ENCODE results near the gene GFY.
"Not testable (repeated sequence)": the region's sequence is repeated elsewhere in the genome, so short reads cannot be mapped to it uniquely, and the experiment has no call there.

GFY gene

DNA sequence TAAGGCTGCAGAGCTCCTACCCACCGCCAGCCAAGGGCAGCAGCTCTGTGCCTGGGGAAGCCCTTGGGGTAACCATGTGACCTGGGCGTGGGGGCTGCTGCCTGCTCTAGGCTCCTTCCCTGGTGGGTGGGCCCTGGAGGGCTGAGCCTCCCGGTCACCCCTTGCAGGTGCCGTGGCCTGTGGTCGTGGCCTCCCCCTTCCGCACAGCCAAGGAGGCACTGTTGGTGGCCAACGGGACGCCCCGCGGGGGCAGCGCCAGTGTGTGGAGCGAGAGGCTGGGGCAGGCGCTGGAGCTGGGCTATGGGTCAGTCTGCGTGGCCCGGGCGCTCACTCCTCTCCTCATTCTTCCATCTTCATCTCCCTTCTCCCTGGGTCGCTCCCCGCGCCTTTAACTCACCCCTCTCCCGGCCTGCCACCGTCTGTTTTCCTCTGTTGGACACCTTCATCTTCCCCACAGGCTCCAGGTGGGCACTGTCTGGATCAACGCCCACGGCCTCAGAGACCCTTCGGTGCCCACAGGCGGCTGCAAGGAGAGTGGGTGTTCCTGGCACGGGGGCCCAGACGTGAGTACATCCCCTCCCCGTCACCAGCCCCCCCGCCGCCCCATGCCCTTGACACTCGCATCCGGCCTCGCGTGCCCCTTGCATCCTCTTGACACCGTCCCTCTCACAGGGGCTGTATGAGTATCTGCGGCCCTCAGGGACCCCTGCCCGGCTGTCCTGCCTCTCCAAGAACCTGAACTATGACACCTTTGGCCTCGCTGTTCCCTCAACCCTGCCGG is 39.0 kb downstream of the GFY start:
- no peak overlapping the region for H3K4me3 ChIP-seq (ENCODE audit: low read depth in 1 of 5, low read length in 5 of 5)
- peaks cover 0 to 15% (median 7%) of the 10 kb centered on the region in 5 donors for H3K4me1 ChIP-seq (ENCODE audit: control insufficient read depth in 5 of 5, insufficient read depth in 5 of 5, low read length in 5 of 5)
- no peak overlapping the region for H3K27ac ChIP-seq (ENCODE audit: low read depth, low read length)
- peaks cover 0 to 59% (median 31%) of the 10 kb centered on the region in 5 donors for H3K36me3 ChIP-seq (ENCODE audit: control insufficient read depth in 5 of 5, insufficient read depth in 5 of 5, low read length in 5 of 5)
- no peak overlapping the region for H3K9ac ChIP-seq (ENCODE audit: low read length in 5 of 5)
- no peaks in the 10 kb centered on the region for H3K9me3 ChIP-seq (ENCODE audit: control insufficient read depth in 5 of 5, low read length in 5 of 5)
- no peaks in the 10 kb centered on the region for H3K27me3 ChIP-seq (ENCODE audit: control insufficient read depth in 5 of 5, insufficient read depth in 4 of 5, low read length in 5 of 5)

DNA sequence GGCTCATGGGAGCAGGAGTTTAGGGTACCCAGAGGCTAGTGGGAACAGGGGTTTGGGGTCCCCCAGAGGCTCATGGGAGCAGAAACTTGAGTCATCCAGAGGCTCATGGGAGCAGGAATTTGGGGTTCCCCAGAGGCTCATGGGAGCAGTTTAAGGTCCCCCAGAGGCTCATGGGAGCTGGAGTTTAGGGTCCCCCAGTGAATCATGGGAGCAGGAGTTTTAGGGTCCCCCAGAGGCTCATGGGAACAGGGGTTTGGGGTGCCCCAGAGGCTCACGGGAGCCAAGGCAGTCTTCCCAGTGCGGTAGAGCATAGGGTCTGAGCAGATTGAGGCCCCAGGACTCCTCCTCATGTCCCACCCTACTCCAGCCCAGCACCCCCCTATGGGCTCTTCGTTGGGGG is 40.2 kb downstream of the GFY start:
- Histone ChIP-seq H3K36me3 (ENCODE audit: control insufficient read depth in 5 of 5, insufficient read depth in 5 of 5, low read length in 5 of 5) (peaks cover 0 to 50% (median 28%) of the 10 kb centered on the region in 5 donors), H3K4me1 (ENCODE audit: control insufficient read depth in 5 of 5, insufficient read depth in 5 of 5, low read length in 5 of 5) (peaks cover 0 to 23% (median 15%) of the 10 kb centered on the region in 5 donors), H3K27me3 (ENCODE audit: control insufficient read depth in 5 of 5, insufficient read depth in 4 of 5, low read length in 5 of 5) (no peaks in the 10 kb centered on the region), H3K4me3 (ENCODE audit: low read depth in 1 of 5, low read length in 5 of 5) (no peak overlapping the region), H3K27ac (ENCODE audit: low read depth, low read length) (no peak overlapping the region), H3K9me3 (ENCODE audit: control insufficient read depth in 5 of 5, low read length in 5 of 5) (no peaks in the 10 kb centered on the region), H3K9ac (ENCODE audit: low read length in 5 of 5) (no peak overlapping the region)

DNA sequence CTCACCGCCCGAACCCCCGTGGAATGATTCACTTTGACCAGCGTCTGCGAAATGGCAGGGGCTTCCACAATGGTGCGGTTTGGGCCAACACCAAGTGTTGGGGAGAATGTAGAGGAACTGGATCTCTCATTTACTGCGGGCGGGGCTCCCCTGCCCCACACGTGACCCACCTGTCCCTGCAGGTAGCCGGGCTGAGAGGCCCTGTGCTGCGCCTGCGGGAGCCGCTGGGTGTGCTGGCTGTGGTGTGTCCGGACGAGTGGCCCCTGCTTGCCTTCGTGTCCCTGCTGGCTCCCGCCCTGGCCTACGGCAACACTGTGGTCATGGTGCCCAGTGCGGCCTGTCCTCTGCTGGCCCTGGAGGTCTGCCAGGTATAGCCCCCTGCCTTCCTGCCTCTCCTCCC is 43.0 kb downstream of the GFY start:
- Histone ChIP-seq H3K27ac (ENCODE audit: low read depth, low read length) (peak overlapping the region; percentile 41), H3K36me3 (ENCODE audit: control insufficient read depth in 5 of 5, insufficient read depth in 5 of 5, low read length in 5 of 5) (peaks cover 0 to 36% (median 28%) of the 10 kb centered on the region in 5 donors), H3K27me3 (ENCODE audit: control insufficient read depth in 5 of 5, insufficient read depth in 4 of 5, low read length in 5 of 5) (peaks cover 0 to 2% (median 0%) of the 10 kb centered on the region in 5 donors)

DNA sequence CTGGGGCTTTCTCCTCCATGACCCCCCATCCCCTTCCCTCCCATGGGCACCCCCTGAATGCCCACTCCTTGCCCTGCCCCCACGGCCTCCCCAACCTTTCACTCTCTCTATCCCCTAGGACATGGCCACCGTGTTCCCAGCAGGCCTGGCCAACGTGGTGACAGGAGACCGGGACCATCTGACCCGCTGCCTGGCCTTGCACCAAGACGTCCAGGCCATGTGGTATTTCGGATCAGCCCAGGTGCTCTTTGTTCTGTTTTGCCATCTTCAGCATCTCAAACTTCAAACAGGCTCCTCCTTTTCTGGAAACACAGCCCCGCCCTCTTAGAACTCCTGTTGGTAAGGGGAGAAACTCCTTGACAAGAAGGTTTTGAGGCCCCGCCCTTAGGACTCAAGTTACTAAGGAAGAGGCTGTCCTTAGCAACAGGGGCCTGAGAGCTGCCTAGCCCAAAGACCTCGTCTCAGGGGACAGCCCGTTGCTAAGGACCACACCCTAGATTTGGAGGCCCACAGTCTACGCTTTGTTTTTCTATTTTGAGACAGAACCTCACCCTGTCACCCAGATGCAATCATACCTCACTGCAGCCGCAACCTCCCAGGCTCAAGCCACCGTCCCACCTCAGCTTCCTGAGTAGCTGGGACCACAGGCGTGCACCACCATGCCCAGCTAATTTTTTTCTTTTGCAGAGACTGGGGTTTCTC is 43.7 kb downstream of the GFY start:
- Histone ChIP-seq H3K27me3 (ENCODE audit: control insufficient read depth in 5 of 5, insufficient read depth in 4 of 5, low read length in 5 of 5) (peaks cover 0 to 2% (median 0%) of the 10 kb centered on the region in 5 donors), H3K4me1 (ENCODE audit: control insufficient read depth in 5 of 5, insufficient read depth in 5 of 5, low read length in 5 of 5) (peaks cover 1 to 35% (median 19%) of the 10 kb centered on the region in 5 donors), H3K36me3 (ENCODE audit: control insufficient read depth in 5 of 5, insufficient read depth in 5 of 5, low read length in 5 of 5) (peaks cover 0 to 33% (median 25%) of the 10 kb centered on the region in 5 donors), H3K9me3 (ENCODE audit: control insufficient read depth in 5 of 5, low read length in 5 of 5) (no peaks in the 10 kb centered on the region), H3K4me3 (ENCODE audit: low read depth in 1 of 5, low read length in 5 of 5) (peak overlapping the region in 1 of 5 donors; percentile 17), H3K9ac (ENCODE audit: low read length in 5 of 5) (no peak overlapping the region), H3K27ac (ENCODE audit: low read depth, low read length) (peak overlapping the region; percentile 41)

More for the DNA sequence above, 43.0 kb downstream of the GFY start:
- no peak overlapping the region for H3K9ac ChIP-seq (ENCODE audit: low read length in 5 of 5)
- no peaks in the 10 kb centered on the region for H3K9me3 ChIP-seq (ENCODE audit: control insufficient read depth in 5 of 5, low read length in 5 of 5)
- no peak overlapping the region for H3K4me3 ChIP-seq (ENCODE audit: low read depth in 1 of 5, low read length in 5 of 5)
- H3K4me1 ChIP-seq (ENCODE audit: control insufficient read depth in 5 of 5, insufficient read depth in 5 of 5, low read length in 5 of 5), result peaks cover 1 to 29% (median 15%) of the 10 kb centered on the region in 5 donors

DNA sequence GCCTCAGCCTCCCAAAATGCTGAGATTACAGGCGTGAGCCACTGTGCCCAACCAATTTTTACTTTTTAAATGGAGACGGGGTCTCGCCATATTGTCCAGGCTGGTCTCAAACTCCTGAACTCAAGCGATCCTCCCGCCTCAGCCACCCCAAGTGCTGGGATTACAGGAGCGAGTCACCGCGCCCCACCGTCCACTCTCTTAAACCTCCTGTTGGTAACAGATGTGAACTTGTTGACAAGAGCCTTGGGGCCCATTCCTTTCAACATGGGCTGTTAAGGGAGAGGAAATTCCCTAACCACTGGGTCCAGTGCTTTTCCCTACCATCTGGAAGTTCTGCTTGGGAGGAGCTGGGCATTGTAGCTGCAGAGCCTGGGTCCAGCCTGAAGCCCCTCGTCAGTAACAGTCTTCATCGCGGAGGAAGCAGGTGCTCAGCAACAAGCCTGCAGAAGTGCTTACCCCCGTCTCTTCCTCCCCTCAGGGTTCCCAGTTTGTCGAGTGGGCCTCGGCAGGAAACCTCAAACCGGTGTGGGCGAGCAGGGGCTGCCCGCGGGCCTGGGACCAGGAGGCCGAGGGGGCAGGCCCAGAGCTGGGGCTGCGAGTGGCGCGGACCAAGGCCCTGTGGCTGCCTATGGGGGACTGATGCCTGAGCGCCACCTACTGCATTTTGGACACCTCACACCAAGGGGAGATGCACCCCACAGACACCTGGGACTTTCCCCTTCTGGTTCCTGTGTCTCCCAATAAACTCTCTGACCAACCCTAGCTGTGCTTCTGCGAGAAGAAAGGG is 44.8 kb downstream of the GFY start:
- Histone ChIP-seq H3K4me3 (ENCODE audit: low read depth in 1 of 5, low read length in 5 of 5) (no peak overlapping the region), H3K36me3 (ENCODE audit: control insufficient read depth in 5 of 5, insufficient read depth in 5 of 5, low read length in 5 of 5) (peaks cover 0 to 23% (median 16%) of the 10 kb centered on the region in 5 donors), H3K4me1 (ENCODE audit: control insufficient read depth in 5 of 5, insufficient read depth in 5 of 5, low read length in 5 of 5) (peaks cover 1 to 41% (median 26%) of the 10 kb centered on the region in 5 donors), H3K27ac (ENCODE audit: low read depth, low read length) (no peak overlapping the region), H3K27me3 (ENCODE audit: control insufficient read depth in 5 of 5, insufficient read depth in 4 of 5, low read length in 5 of 5) (peaks cover 0 to 2% (median 0%) of the 10 kb centered on the region in 5 donors), H3K9ac (ENCODE audit: low read length in 5 of 5) (no peak overlapping the region), H3K9me3 (ENCODE audit: control insufficient read depth in 5 of 5, low read length in 5 of 5) (no peaks in the 10 kb centered on the region)

DNA sequence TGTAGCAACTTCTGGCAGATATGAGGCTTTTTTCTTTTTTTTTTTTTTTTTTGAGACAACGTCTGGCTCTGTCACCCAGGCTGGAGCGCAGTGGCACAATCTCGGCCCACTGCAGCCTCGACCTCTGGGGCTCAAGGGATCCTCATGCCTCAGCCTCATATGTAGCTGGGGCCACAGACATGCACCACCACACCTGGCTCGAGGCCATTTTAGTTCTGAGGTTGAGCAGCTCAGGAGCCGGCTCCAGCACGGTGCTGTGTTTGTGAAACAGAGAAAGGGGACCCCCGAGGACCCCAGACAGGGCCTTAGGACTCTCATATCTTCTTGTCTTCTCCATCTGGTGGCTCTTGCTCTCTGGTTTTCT is 45.4 kb downstream of the GFY start:
- Histone ChIP-seq H3K9me3 (ENCODE audit: control insufficient read depth in 5 of 5, low read length in 5 of 5) (no peaks in the 10 kb centered on the region), H3K4me3 (ENCODE audit: low read depth in 1 of 5, low read length in 5 of 5) (no peak overlapping the region), H3K27me3 (ENCODE audit: control insufficient read depth in 5 of 5, insufficient read depth in 4 of 5, low read length in 5 of 5) (peaks cover 0 to 2% (median 0%) of the 10 kb centered on the region in 5 donors), H3K4me1 (ENCODE audit: control insufficient read depth in 5 of 5, insufficient read depth in 5 of 5, low read length in 5 of 5) (peaks cover 1 to 42% (median 26%) of the 10 kb centered on the region in 5 donors), H3K9ac (ENCODE audit: low read length in 5 of 5) (no peak overlapping the region), H3K27ac (ENCODE audit: low read depth, low read length) (no peak overlapping the region), H3K36me3 (ENCODE audit: control insufficient read depth in 5 of 5, insufficient read depth in 5 of 5, low read length in 5 of 5) (peaks cover 0 to 18% (median 11%) of the 10 kb centered on the region in 5 donors)

DNA sequence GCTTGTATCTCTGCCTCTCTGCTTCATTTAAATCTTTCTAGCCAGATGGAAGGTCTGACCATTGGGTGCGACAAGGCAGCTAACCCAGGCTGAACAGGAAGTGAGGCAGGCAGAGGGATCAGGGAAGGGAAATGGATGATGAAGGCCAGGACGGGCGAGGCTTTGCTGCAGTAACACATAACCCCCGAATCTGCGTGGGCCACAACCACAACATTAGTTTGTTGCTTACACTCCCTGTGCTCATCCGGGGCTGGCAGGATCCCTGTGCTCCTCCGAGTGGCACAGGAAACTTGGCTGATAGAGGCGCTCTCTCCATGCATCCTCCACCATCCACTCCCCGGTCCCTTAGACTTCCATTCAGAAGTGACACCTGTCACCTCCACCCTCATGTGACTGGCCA is 47.7 kb downstream of the GFY start:
- no peak overlapping the region for H3K27ac ChIP-seq (ENCODE audit: low read depth, low read length)
- H3K9ac ChIP-seq (ENCODE audit: low read length in 5 of 5), result peak overlapping the region in 1 of 5 donors; percentile 30

DNA sequence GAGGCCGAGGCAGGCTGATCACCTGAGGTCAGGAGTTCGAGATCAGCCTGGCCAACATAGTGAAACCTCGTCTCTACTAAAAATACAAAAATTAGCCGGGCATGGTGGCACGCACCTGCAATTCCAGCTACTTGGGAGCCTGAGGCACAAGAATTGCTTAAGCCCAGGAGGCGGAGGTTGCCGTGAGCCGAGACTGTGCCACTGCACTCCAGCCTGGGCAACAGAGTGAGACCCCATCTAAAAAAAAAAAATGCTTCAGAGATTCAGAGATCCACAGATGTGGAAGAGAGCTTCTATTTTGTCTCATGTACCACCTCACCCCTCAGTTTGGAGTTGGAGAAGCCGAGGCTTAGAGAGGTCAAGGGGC is 48.3 kb downstream of the GFY start:
- H3K27me3 ChIP-seq (ENCODE audit: control insufficient read depth in 5 of 5, insufficient read depth in 4 of 5, low read length in 5 of 5), result not testable (repeated sequence)
- H3K27ac ChIP-seq (ENCODE audit: low read depth, low read length), result peak overlapping the region; percentile 55

More for the DNA sequence above, 47.7 kb downstream of the GFY start:
- Histone ChIP-seq H3K9me3 (ENCODE audit: control insufficient read depth in 5 of 5, low read length in 5 of 5) (no peaks in the 10 kb centered on the region), H3K4me1 (ENCODE audit: control insufficient read depth in 5 of 5, insufficient read depth in 5 of 5, low read length in 5 of 5) (peaks cover 1 to 45% (median 26%) of the 10 kb centered on the region in 5 donors), H3K27me3 (ENCODE audit: control insufficient read depth in 5 of 5, insufficient read depth in 4 of 5, low read length in 5 of 5) (peaks cover 0 to 2% (median 0%) of the 10 kb centered on the region in 5 donors), H3K36me3 (ENCODE audit: control insufficient read depth in 5 of 5, insufficient read depth in 5 of 5, low read length in 5 of 5) (peaks cover 0 to 5% (median 3%) of the 10 kb centered on the region in 5 donors), H3K4me3 (ENCODE audit: low read depth in 1 of 5, low read length in 5 of 5) (no peak overlapping the region)

DNA sequence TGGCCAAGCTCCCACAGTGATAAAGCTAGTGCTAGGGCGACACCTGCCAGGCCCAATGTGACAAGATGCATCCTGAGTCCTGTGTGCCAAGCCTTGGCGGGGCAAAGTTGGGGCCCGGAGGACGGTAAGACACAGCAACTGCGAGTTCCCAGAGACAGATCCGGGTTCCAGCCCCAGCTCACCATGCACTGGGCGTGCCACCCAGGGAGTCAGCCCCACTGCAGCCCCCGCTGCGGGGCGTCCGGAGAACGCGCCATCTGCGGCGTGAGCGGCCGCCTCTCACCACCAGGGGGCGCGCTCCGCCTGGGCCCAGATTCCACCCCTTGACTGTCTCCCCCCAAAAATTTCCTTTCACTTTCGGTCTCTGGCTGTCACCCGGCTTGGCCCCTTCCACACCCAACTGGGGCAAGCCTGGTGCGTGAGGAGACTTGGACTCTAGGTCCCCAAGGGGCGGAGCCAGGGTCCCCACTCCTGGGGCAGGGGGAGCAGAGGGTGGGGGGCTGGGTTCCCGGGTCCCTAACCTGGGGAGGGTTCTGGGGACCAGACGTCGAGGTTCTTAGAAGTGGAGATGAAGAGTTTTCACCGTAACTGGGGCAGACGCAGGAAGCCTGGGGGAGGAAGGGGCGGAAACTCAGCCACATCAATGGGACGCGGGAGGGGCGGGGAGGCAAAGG is 48.8 kb downstream of the GFY start, which contains the start of gene FLT3LG:
TSS of gene FLT3LG (plus strand) at position 348 of the 674 bp plus-strand sequence. CDS start 425 bp downstream, outside the sequence.
- Histone ChIP-seq H3K4me1 (ENCODE audit: control insufficient read depth in 5 of 5, insufficient read depth in 5 of 5, low read length in 5 of 5) (peaks cover 1 to 37% (median 20%) of the 10 kb centered on the region in 5 donors), H3K27ac (ENCODE audit: low read depth, low read length) (peak within 1 kb of the TSS; percentile 55), H3K27me3 (ENCODE audit: control insufficient read depth in 5 of 5, insufficient read depth in 4 of 5, low read length in 5 of 5) (peaks cover 0 to 2% (median 0%) of the 10 kb centered on the region in 5 donors), H3K36me3 (ENCODE audit: control insufficient read depth in 5 of 5, insufficient read depth in 5 of 5, low read length in 5 of 5) (peaks cover 0 to 3% (median 0%) of the 10 kb centered on the region in 5 donors), H3K9ac (ENCODE audit: low read length in 5 of 5) (peak within 1 kb of the TSS in 4 of 5 donors; percentile 49 to 82 (median 62)), H3K9me3 (ENCODE audit: control insufficient read depth in 5 of 5, low read length in 5 of 5) (no peaks in the 10 kb centered on the region), H3K4me3 (ENCODE audit: low read depth in 1 of 5, low read length in 5 of 5) (peak within 1 kb of the TSS; percentile 64 to 78 (median 70))

More for the DNA sequence above, 48.3 kb downstream of the GFY start:
- peaks cover 1 to 41% (median 23%) of the 10 kb centered on the region in 5 donors for H3K4me1 ChIP-seq (ENCODE audit: control insufficient read depth in 5 of 5, insufficient read depth in 5 of 5, low read length in 5 of 5)
- H3K9ac ChIP-seq (ENCODE audit: low read length in 5 of 5), result peak overlapping the region in 2 of 5 donors; percentile 57 to 67
- H3K9me3 ChIP-seq (ENCODE audit: control insufficient read depth in 5 of 5, low read length in 5 of 5); H3K36me3 ChIP-seq (ENCODE audit: control insufficient read depth in 5 of 5, insufficient read depth in 5 of 5, low read length in 5 of 5): not testable (repeated sequence)
- H3K4me3 ChIP-seq (ENCODE audit: low read depth in 1 of 5, low read length in 5 of 5), result peak overlapping the region; percentile 40 to 71 (median 69)

Measured in subcutaneous abdominal adipose tissue (tissue), 5 donors.